ENCODE measurements around the gene KLF15. TPM values are rescaled to one million over a fixed set of nuclear protein-coding genes. Genes with fewer than 3 reads are reported as not detected.

Gene KLF15
- total RNA-seq, 1 donor from 2014 or later, result 8.1 TPM

DNA sequence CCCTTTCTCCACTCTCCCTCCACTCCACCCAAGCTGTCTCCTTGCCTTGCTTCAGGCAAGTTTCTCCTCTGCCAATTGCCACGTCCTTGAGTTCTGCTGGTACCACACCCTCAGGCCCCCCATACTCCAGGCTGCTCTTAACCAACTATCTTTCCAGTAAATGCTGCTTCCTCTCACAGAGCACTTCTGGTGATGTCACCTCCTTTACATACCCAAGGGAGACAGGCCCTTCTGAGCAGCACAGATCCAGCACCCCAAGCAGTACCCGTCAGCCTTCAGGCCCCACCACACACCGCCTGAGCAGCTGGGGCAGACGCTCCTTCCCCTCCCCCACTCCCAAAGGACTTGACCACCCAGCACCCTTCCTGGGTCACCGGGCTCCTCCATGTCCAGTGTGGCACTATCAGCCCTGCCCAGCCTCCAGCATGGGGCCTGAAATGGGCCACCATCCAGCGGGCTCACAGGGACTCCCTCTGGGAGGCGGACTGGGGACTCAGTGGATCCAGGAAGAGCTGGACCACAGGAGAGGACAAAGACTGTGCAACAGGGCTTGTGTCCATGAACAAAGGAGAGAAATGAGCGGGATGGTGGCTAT is 50.2 kb downstream of the KLF15 start:
- DNase-seq (ENCODE audit: low read depth in 2 of 2), result no peak

DNA sequence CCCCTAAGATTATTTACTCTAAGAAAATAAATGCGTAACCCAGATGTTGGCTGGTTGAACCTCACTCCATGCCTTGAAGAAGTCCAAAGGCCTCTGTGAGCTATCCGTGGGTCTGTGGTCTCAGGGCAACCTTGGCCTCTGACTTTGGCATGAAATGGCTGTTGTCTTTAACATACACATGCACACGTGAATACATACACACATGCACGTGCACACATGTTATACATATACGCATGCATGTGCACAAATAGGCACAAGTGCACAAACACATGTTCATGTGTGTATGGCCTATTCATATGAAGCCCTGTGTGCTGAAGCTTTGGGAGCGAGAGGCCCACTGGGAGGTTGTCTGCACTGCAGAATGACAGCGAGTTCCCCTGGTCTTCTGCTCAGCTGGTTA is 50.8 kb downstream of the KLF15 start:
- DNase-seq (ENCODE audit: low read depth in 2 of 2), result no peak

DNA sequence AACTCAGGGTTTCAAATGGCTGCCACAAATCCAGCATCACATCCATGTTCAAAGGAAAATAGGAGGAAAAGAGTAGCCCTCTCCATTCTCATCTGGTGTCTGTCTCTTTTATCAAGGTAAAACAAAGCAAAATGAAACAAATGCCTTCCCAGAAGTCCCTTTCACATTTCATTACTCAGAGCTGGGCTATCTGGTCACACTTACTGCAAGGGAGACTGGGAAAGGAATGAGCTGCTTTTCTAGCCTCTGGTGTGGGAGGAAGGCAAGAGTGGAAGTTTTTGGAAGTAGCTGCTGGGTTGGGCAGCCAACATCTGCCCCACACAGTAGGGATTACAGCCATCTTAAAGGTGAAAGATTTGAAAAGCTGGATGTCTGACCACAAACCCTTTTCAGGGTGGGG is 51.8 kb downstream of the KLF15 start:
- no peak for DNase-seq (ENCODE audit: low read depth in 2 of 2)

DNA sequence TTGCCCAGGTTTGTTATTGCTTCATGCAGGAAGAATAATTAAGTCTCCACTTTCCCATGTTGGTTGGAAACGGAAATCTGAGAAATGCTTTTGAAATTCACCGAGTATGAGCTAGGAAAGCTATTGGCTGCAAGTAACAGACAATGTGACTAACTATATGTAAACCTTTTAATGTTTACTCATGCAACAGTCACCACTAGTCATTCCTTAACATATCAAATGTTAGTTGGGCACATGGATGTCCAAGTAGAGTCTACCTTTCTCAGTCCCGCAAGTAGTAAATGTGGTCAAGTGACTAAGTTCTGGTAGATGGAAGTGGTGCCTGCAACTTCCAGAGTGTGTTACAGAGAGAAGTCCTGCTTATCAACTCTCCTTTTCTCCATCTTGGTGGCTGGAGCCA is 52.5 kb downstream of the KLF15 start:
- DNase-seq (ENCODE audit: low read depth in 2 of 2), result no peak

DNA sequence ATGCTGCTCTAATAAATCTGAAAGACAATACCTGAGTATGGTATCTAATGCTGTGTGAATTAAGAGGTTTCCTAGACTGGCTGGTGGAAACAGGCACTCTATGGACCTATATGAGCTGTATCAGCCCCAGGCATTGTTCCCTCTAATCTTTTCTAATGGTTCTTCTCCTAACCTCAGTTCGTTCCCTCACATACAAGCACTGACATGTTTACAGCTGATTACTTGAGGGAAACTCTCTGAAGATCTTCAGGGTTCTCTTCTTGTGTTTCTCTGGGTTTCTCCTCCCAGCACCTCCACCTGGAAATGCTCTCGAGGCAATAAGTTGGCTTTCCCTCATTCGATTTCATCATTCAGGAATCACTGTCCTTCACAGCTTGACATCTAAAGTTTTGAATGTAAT is 52.9 kb downstream of the KLF15 start:
- DNase-seq (ENCODE audit: low read depth in 2 of 2), result no peak

DNA sequence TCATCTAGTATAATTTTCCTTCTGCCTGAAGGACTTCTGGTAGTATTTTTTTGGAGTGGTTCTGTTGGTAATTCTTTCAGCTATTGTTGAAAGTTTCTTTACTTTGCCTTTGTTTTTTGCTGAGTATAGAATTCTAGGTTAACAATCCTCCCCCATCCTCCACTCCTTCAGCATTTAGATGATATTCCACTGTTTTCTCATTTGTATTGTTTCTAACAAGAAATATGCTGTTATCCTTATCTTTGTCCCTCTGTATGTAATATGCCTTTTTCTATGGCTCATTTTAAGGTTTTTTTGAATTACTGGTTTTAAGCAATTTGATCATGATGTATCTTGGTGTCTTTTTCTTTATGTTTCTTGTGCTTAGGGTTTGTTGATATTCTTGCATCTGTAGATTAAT is 53.9 kb downstream of the KLF15 start:
- DNase-seq (ENCODE audit: low read depth in 2 of 2), result no peak

DNA sequence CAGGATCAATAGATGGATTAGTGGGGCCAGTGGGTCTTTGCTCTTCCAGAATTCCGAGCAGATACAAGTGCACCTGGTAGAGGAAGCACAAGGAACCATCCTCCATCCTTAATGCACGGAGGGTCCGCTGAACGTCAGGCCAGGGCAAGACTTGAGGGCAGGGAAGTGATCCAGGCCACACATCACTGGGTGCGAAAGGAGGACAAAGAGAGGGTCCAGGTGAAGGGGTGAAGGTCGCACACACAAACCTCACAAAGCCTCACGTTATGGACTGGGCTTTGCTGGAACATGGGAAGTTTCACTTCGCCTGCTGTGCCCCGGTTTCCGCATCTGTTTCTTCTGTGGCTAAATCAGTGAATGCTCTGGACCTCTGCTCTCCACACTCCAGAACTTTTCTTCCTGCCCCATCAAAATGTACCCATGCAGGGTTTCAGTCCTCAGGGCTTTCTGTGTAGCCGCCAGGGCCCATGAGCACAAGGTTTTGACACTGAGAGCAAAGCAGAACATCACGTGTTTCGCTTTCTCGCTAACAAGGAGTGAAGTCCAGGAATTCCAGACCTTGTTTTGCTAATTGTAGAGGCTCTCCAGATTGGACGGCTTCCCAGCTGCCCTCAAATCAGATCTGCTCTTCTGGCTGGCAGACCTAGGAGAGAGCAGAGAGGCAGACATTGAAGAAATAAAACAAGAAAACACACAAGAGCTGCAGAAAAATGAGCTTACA is 56.3 kb downstream of the KLF15 start:
- DNase-seq (ENCODE audit: low read depth in 2 of 2), result no peak

DNA sequence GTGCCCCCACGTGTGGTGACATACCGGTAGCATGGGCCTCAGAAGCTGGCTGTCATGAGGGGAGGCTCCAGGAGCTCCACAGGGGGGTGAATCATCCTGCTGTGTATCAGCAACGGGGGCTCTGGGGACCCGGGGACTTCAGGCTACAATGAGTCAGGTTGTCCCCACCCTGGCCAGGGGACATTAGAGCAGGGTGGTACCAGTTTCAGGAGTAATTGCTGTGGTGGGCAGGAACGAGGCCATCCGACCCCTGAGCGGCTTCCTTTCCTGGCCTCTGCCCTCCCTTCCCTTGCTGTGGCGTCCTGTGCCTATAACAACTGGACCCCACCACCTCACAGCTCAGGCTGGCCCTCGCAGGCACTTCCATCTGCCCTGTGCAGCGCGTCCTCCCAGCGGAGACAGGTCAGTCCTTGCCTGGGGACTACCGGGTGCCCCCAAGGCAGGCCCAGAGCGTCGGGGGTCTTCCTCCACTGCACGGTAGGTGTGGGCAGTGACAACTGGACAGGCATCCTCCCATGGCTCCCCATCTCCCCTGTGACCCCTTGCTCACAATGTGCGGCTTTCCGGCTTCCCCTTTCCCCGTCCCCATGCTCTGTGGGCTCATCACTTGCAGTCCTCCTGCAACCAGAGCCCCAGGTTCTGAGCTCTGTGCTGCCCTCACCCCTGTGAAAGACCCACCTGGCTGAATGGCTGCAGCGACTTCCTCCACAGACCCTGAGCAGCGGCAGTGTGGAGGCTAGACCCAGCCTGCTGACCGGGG is 57.0 kb downstream of the KLF15 start:
- DNase-seq (ENCODE audit: low read depth in 2 of 2), result no peak

DNA sequence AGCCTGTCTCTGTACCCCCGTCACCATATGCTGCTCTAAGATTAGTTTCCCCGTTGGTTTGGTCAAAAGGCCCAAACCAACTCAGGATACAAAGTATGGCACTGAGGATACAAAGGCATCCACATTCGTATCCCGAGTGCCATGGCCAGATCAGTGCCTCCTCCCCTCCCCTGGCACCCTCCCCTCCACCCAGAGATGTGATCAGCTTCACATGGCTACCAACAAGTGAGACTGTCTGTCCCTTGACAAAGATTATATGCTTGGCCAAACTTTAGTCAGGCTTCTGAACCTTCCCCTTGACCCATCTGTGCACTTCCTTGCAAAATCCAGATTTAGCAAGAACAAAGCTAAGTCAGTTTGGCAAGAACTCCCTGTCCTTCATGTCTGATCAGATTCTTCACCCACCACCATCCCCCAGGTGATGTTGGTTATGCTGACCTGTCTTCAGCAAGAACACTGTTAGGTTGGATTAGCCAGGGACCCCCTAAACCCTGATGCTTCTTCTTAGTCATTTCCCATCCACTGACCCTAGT is 61.7 kb downstream of the KLF15 start:
- no peak for DNase-seq (ENCODE audit: low read depth in 2 of 2)

DNA sequence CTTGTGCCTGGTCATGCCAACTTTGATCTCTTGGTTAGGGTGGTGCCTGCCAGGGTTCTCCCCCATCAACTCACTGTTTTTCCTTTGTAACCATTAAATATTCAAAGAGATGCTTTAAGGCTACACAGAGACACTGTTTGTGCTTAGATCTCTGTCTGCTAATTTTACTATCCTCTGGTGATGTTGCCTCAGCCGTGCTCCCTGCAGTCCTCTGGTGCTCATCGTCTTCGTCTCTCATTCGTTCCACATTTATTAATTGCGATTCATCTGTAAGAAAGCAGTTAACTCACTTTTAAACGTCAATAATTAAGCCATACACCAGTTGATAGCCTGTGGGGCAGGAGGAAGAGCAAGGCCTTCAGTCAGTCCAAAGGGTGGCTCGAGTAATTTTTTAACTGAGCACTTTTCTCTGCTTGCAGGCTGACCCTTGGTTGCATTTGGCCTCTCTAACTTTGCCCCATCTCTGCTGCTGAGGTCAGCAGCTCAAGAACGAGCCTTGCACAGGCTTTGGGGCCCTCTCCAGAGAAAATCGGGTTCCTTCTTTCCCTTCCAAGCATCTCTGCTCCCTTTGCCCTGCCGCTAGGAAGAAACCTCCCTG is 62.9 kb downstream of the KLF15 start:
- DNase-seq (ENCODE audit: low read depth in 2 of 2), result no peak

DNA sequence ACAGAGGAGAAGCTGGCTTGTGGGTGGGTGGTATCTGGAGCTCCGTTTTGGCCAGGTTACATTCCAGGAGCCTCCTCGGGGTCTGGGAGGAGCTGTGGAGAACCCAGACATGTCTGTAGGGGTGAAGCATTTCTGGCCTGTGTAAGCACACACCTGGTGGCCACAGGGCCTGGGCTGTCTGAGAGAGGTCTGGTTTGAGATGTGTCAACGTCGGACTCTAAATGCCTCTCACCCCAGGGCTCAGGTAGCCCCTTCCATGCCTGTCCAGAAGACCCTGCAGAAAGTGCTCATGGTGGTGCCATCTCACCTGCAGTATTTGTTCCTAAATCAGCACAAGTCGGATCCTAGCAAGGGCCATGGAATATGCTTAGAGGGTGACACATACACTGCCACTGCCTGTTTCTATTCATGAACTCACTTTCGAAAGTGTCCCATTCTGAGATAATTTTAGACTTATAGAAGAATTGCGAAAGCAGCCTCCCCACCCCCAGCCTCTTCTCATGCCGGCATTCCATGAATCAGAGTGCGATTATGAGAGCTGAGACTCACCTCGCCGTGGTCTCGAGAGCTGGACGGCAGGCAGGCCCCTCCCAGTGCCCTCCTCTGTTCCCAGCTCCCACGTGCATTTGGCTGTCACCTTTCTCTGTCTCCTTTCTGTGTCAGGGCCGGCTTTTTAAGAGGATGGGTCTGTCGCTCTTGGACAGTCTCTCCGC is 63.7 kb downstream of the KLF15 start:
- DNase-seq (ENCODE audit: low read depth in 2 of 2), result no peak

Other genes with a start within 250 kb of the KLF15 start
- gene ALDH1L1, start 176.8 kb downstream of the KLF15 start, total RNA-seq, result not detected in 2 replicates
- gene CFAP100, start 37.5 kb upstream of the KLF15 start, total RNA-seq, result not detected in 2 replicates
- 8.7 and 17.3 TPM in 2 replicates for gene ZXDC, start 118.5 kb upstream of the KLF15 start, total RNA-seq
- gene UROC1, start 160.4 kb upstream of the KLF15 start, total RNA-seq, result not detected in 2 replicates
- not detected in 2 replicates for gene CHST13, start 166.7 kb upstream of the KLF15 start, total RNA-seq
- gene C3orf22, start 201.5 kb upstream of the KLF15 start, total RNA-seq, result not detected in 2 replicates

All from lung microvascular endothelial cell (primary cell).